DOHH2 (cell line): ENCODE measurements around the gene UNC93B1.

Source experiments
- H3F3A ChIP-seq: fragments of 200-600 bp; sonication (generic), shearing (Covaris generic); 2 replicates; pipeline ENCODE4 v1.6.0; 2016; ENCODE audit warnings: antibody characterized with exemption, mild to moderate bottlenecking; ENCODE audit not compliant: control insufficient read depth, insufficient read depth
- H3K27ac ChIP-seq: fragments of 200-600 bp; sonication (generic); 2 replicates; pipeline ENCODE4 v1.5.1; 2014; ENCODE audit warnings: low read depth, mild to moderate bottlenecking, low read length, moderate library complexity
- H3K27me3 ChIP-seq: fragments of 200-600 bp; sonication (generic); 2 replicates; pipeline ENCODE4 v1.6.1; 2014; ENCODE audit warnings: mild to moderate bottlenecking, low read length, mixed read lengths; ENCODE audit not compliant: control insufficient read depth
- H3K36me3 ChIP-seq: fragments of 200-600 bp; sonication (generic); 2 replicates; pipeline ENCODE4 v1.6.1; 2014; ENCODE audit warnings: mild to moderate bottlenecking, low read length, moderate library complexity, mixed read lengths; ENCODE audit not compliant: control insufficient read depth
- H3K4me1 ChIP-seq: fragments of 200-600 bp; sonication (generic); 2 replicates; pipeline ENCODE4 v1.6.1; 2014; ENCODE audit warnings: mild to moderate bottlenecking, low read length, mixed read lengths; ENCODE audit not compliant: control insufficient read depth
- H3K4me2 ChIP-seq: fragments of 200-600 bp; sonication (generic); 2 replicates; pipeline ENCODE4 v1.6.0; 2014; ENCODE audit warnings: mild to moderate bottlenecking, low read length, moderate library complexity
- H3K4me3 ChIP-seq: fragments of 200-600 bp; sonication (generic); 2 replicates; pipeline ENCODE4 v1.5.1; 2014; ENCODE audit warnings: mild to moderate bottlenecking, low read length, mixed read lengths
- H3K79me2 ChIP-seq: fragments of 200-600 bp; sonication (generic); 2 replicates; pipeline ENCODE4 v1.6.1; 2014; ENCODE audit warnings: mild to moderate bottlenecking, low read length, mixed read lengths; ENCODE audit not compliant: control insufficient read depth
- H3K9me2 ChIP-seq: fragments of 200-600 bp; sonication (generic); replicated peaks from 2 replicates; pipeline ENCODE4 v1.6.1; 2014; ENCODE audit warnings: mild to moderate bottlenecking, low read length, mixed read lengths; ENCODE audit not compliant: control insufficient read depth
- H3K9me3 ChIP-seq: fragments of 200-600 bp; sonication (generic); 2 replicates; pipeline ENCODE4 v1.6.1; 2014; ENCODE audit warnings: antibody characterized with exemption, low read length, mixed read lengths; ENCODE audit not compliant: control insufficient read depth, insufficient read depth
- H4K20me1 ChIP-seq: fragments of 200-600 bp; sonication (generic); 2 replicates; pipeline ENCODE4 v1.6.0; 2014; ENCODE audit warnings: low read depth, mild to moderate bottlenecking, antibody characterized with exemption, low read length, moderate library complexity; ENCODE audit not compliant: control insufficient read depth, insufficient read depth
- EZH2phosphoT487 ChIP-seq: fragments of 200-600 bp; sonication (generic); IDR thresholded peaks from 2 replicates; pipeline ENCODE4 v1.6.1; 2017; ENCODE audit warnings: borderline replicate concordance, mild to moderate bottlenecking, antibody characterized with exemption, low read length, moderate library complexity, mixed read lengths
- TF ChIP-seq, protein P1 (sequence below): fragments of 200-600 bp; sonication (generic); IDR thresholded peaks from one replicate; pipeline ENCODE4 v1.5.1; 2014; ENCODE audit warnings: antibody characterized with exemption, mild to moderate bottlenecking, low read depth, low read length; ENCODE audit not compliant: poor library complexity, severe bottlenecking

Gene UNC93B1

DNA sequence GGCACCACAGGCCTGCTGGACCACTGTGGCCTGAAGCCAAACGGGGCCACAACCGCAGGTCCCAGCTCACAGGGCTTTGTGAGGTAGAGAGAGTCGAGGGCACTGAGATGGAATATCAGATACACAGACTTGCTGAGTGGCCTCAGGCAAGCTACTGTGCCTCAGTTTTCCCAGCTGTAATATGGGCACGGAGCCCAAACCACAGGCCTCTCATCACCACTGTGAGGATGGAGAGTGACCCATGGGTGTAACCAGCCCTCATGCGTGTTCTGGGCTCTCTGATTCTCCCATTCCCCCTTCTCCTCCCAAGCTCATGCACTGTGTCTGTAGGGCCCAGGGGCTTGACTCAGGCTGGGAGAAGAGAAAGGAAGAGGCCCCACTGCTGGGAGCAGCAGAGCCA, 4.2 kb downstream of the UNC93B1 start:
- no peak for TF ChIP-seq EZH2phosphoT487
- TF ChIP-seq, protein P1, sequence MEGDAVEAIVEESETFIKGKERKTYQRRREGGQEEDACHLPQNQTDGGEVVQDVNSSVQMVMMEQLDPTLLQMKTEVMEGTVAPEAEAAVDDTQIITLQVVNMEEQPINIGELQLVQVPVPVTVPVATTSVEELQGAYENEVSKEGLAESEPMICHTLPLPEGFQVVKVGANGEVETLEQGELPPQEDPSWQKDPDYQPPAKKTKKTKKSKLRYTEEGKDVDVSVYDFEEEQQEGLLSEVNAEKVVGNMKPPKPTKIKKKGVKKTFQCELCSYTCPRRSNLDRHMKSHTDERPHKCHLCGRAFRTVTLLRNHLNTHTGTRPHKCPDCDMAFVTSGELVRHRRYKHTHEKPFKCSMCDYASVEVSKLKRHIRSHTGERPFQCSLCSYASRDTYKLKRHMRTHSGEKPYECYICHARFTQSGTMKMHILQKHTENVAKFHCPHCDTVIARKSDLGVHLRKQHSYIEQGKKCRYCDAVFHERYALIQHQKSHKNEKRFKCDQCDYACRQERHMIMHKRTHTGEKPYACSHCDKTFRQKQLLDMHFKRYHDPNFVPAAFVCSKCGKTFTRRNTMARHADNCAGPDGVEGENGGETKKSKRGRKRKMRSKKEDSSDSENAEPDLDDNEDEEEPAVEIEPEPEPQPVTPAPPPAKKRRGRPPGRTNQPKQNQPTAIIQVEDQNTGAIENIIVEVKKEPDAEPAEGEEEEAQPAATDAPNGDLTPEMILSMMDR, result no peak
- Histone ChIP-seq H3K36me3 (peaks cover 66% of the 10 kb centered on the region), H3K4me2 (no peak overlapping the region), H3K79me2 (peaks cover 13% of the 10 kb centered on the region), H3K9me3 (no peaks in the 10 kb centered on the region; the same call in 1 of the 2 replicates), H4K20me1 (no peaks in the 10 kb centered on the region), H3K27me3 (no peaks in the 10 kb centered on the region), H3K4me1 (peaks cover 32% of the 10 kb centered on the region), H3K27ac (no peak overlapping the region), H3F3A (peaks cover 6% of the 10 kb centered on the region), H3K9me2 (no peaks in the 10 kb centered on the region), H3K4me3 (no peak overlapping the region)

- Histone ChIP-seq H3K79me2 (peaks cover 10% of the 10 kb centered on the region), H3K4me3 (no peak overlapping the region), H3F3A (peaks cover 6% of the 10 kb centered on the region), H3K4me2 (no peak overlapping the region), H3K36me3 (peaks cover 70% of the 10 kb centered on the region), H3K4me1 (peaks cover 32% of the 10 kb centered on the region), H3K9me2 (no peaks in the 10 kb centered on the region), H3K27me3 (no peaks in the 10 kb centered on the region), H3K9me3 (no peaks in the 10 kb centered on the region; the same call in 1 of the 2 replicates), H3K27ac (no peak overlapping the region), H4K20me1 (no peaks in the 10 kb centered on the region)
- TF ChIP-seq, protein P1, result no peak
- no peak for TF ChIP-seq EZH2phosphoT487
Observed at GRCh38 chr11:67999201-67999629, 4.7 kb downstream of the UNC93B1 start.

DNA sequence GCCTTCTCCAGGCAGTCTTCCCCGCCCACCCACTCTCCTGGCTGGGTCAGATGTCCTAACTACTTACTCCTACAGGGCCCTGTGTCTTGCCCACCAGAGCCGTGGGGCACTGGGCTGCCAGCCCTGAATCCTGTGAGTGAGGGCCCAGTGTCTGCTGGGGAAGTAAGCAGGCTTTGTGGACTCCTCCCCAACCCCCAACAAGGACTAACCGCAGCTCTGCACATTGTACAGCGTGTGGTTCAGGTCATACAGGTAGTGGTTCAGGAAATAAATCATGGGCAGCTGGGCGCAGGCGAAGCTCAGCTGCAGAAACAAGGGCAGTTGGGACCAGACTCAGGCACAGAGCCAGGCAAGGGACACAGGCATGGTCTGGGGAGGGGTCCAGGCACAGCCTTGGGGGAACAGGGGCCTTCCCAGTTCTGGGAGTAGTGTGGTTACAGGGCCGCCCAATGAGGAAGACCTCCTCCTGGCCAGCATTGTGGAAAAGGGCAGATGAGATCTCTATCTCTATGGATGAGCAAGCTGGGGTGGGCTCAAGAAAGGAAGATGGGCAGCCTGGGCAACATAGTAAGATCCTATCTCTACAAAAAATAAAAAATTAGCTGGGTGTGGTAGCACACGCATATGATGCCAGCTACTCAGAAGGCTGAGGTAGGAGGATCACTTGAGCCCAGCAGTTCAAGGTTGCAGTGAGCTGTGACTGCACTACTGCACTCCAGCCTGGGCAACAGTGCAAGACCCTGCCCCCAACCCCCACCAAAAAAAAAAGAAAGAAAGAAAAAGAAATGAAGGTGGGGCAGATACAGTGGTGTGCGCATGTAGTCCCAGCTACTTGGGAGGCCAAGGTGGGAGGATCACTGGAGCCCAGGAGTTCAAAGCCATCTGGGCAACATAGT, 5.5 kb downstream of the UNC93B1 start:
- Histone ChIP-seq H3K9me2 (no peaks in the 10 kb centered on the region), H3K27ac (no peak overlapping the region), H3K27me3 (no peaks in the 10 kb centered on the region), H3K4me3 (no peak overlapping the region), H3K9me3 (no peaks in the 10 kb centered on the region; the same call in 1 of the 2 replicates), H3K36me3 (peaks cover 73% of the 10 kb centered on the region), H3K79me2 (peaks cover 9% of the 10 kb centered on the region), H4K20me1 (no peaks in the 10 kb centered on the region), H3K4me1 (peaks cover 34% of the 10 kb centered on the region), H3F3A (peaks cover 6% of the 10 kb centered on the region), H3K4me2 (no peak overlapping the region)
- no peak for TF ChIP-seq EZH2phosphoT487
- TF ChIP-seq, protein P1, result no peak
